NT2/D1 (cell line): ENCODE results near the gene ZDHHC15.

Experiments
- SUZ12 ChIP-seq: IDR thresholded peaks from 2 replicates; pipeline ENCODE4 v1.6.1; 2011; ENCODE audit not compliant: insufficient read length, insufficient read depth; ENCODE audit errors: extremely low read depth
- YY1 ChIP-seq: IDR thresholded peaks from 2 replicates; pipeline ENCODE4 v1.6.1; 2011; ENCODE audit not compliant: insufficient read length, insufficient read depth
- ZNF274 ChIP-seq: IDR thresholded peaks from 2 replicates; pipeline ENCODE4 v1.6.1; 2011; ENCODE audit warnings: mild to moderate bottlenecking, low read depth, low read length

DNA sequence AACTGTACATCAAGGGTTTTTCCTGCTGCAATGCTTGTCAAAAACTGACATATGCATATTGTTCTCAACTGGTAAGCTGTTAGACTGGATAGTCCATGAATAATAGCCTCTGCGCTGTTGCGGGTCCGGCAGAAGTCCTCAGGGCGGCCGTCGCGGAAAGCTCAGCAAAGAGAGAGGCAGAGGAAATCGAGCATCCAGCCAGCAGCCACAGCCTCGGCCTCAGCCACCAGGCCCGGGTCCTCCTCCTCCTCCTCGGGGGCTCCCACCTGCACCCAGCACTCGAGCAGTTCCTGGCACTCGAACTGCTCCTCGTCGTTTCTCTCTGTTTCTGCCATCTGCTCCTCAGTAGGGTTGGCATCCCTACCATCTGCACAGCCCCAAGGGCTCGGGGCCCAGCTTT, 195.2 kb downstream of the ZDHHC15 start:
- TF ChIP-seq ZNF274 (no peak), SUZ12 (no peak), YY1 (no peak)
